Progenitor cell of endocrine pancreas (in vitro differentiated cells): ENCODE results near the gene ATOH8. TPM values are rescaled to one million over a fixed set of nuclear protein-coding genes. Genes with fewer than 3 reads are reported as not detected.

Experiments
- DNase-seq: peaks from one replicate; pipeline ENCODE4 v3.0.0; 2021; ENCODE audit warnings: low spot score; ENCODE audit not compliant: unreplicated experiment
- H3K27ac Mint-ChIP-seq: 2 replicates; pipeline ENCODE4 v1.8.0; 2021; ENCODE audit warnings: mild to moderate bottlenecking, moderate library complexity, mixed read lengths
- H3K27me3 Mint-ChIP-seq: 2 replicates; pipeline ENCODE4 v1.8.0; 2021; ENCODE audit warnings: mixed read lengths
- H3K36me3 Mint-ChIP-seq: 2 replicates; pipeline ENCODE4 v1.8.0; 2022; ENCODE audit warnings: mixed read lengths; ENCODE audit not compliant: insufficient read depth
- H3K4me1 Mint-ChIP-seq: 2 replicates; pipeline ENCODE4 v1.8.0; 2021; ENCODE audit warnings: low read depth, mixed read lengths
- H3K4me3 Mint-ChIP-seq: 2 replicates; pipeline ENCODE4 v1.8.0; 2021; ENCODE audit warnings: low read depth, mild to moderate bottlenecking, moderate library complexity, mixed read lengths
- H3K9me3 Mint-ChIP-seq: 2 replicates; pipeline ENCODE4 v1.8.0; 2021; ENCODE audit warnings: low read depth, mixed read lengths
- total RNA-seq: library from RNA; stranded (reverse); gene quantifications from 2 replicates; pipeline ENCODE4 v1.2.1, GENCODE V29; 2021
- TF ChIP-seq, protein P1 (sequence below): fragments of 200-600 bp; sonication (generic); IDR thresholded peaks from one replicate; pipeline ENCODE4 v1.5.0; 2021; ENCODE audit warnings: antibody characterized with exemption, mild to moderate bottlenecking; ENCODE audit not compliant: unreplicated experiment

ATOH8 gene
- total RNA-seq, 1 donor from 2014 or later, result 1.3 TPM

DNA sequence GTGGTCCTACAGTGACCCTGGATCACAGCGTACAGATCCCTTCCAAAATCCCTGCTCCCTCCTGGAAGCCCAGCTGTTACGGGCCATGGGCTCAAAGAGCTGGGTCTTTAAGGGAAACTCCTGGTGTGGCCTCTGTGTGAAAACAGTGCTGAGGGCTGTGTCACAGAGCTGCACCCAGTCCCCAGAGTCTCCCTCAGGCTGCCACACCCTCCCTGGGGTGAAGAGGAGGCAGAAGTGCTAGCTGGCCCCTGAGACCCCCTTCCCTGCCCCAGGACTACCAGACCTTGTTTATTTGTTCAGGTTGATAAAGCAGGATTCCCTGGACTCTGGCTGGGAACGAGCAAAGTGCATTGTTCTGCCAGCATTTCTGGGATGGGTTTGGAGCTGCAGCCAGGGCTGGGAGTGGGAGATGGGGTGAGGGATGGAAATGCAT is 7.7 kb downstream of the ATOH8 start:
- no peak for DNase-seq
- Mint-ChIP-seq H3K27me3 (peaks cover 47% of the 10 kb centered on the region), H3K4me3 (no peak overlapping the region), H3K4me1 (peaks cover 26% of the 10 kb centered on the region), H3K36me3 (no peaks in the 10 kb centered on the region), H3K27ac (no peak overlapping the region), H3K9me3 (no peaks in the 10 kb centered on the region)
- TF ChIP-seq, protein P1, sequence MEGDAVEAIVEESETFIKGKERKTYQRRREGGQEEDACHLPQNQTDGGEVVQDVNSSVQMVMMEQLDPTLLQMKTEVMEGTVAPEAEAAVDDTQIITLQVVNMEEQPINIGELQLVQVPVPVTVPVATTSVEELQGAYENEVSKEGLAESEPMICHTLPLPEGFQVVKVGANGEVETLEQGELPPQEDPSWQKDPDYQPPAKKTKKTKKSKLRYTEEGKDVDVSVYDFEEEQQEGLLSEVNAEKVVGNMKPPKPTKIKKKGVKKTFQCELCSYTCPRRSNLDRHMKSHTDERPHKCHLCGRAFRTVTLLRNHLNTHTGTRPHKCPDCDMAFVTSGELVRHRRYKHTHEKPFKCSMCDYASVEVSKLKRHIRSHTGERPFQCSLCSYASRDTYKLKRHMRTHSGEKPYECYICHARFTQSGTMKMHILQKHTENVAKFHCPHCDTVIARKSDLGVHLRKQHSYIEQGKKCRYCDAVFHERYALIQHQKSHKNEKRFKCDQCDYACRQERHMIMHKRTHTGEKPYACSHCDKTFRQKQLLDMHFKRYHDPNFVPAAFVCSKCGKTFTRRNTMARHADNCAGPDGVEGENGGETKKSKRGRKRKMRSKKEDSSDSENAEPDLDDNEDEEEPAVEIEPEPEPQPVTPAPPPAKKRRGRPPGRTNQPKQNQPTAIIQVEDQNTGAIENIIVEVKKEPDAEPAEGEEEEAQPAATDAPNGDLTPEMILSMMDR, result no peak

DNA sequence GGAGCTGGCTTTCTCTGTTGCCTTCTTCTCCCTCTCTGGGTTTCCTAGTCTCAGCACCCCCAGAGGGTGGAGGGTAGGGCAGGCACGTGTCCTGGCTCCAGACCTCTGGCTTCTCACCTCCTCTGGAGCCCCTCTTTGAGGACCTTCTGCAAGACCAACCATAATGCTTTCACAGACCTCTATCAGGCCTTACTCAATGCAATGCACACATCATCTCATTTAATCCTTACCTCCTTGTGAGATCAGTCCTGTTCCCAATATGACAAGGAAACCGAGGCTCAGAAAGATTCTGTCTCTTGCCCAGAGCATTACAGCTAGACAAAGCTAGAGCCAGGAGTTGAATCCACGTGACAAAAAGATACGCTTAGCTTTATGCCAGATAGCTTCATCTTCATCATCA is 8.2 kb downstream of the ATOH8 start:
- H3K27me3 Mint-ChIP-seq, result peaks cover 43% of the 10 kb centered on the region
- TF ChIP-seq, protein P1, result no peak
- H3K4me3 Mint-ChIP-seq, result no peak overlapping the region

DNA sequence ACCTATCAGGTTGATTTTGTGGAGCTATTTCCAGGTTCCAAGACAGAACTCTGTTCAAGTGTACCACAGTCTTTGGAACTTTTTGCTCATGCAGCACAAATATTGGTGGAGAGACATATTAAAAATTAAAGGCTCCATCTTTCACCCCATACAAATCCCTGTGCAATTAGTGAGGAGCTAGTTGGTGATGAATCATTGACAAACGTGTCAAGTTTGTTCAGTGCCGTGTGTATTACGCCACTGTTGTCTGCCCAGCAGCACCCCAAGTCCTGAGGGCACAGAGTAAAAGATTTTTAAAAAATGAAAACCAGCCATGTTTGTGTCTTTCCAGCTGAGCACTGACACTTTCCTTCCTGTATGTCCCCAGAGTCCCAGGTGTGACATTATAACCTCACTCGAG is 9.3 kb downstream of the ATOH8 start:
- H3K27me3 Mint-ChIP-seq, result peaks cover 38% of the 10 kb centered on the region
- H3K27ac Mint-ChIP-seq, result no peak overlapping the region
- peaks cover 26% of the 10 kb centered on the region for H3K4me1 Mint-ChIP-seq
- no peak for DNase-seq
- H3K36me3 Mint-ChIP-seq, result no peaks in the 10 kb centered on the region
- TF ChIP-seq, protein P1, result no peak
- H3K4me3 Mint-ChIP-seq, result no peak overlapping the region
- no peaks in the 10 kb centered on the region for H3K9me3 Mint-ChIP-seq

More for the DNA sequence above, 8.2 kb downstream of the ATOH8 start:
- DNase-seq, result no peak
- Mint-ChIP-seq H3K4me1 (peaks cover 26% of the 10 kb centered on the region), H3K9me3 (no peaks in the 10 kb centered on the region), H3K36me3 (no peaks in the 10 kb centered on the region), H3K27ac (no peak overlapping the region)

DNA sequence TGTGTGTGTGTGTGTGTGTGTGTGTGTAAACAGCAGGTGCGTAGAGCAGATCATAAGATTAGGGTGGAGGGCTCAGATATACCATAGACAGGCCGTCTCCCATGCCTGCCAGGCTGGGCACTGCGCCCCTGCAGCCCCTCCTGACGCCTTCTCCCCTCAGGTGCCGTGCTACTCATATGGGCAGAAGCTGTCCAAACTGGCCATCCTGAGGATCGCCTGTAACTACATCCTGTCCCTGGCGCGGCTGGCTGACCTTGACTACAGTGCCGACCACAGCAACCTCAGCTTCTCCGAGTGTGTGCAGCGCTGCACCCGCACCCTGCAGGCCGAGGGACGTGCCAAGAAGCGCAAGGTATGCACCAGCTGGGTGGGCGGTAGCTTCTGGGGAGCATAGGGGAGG is 10.0 kb downstream of the ATOH8 start:
- DNase-seq, result no peak
- H3K4me1 Mint-ChIP-seq, result peaks cover 27% of the 10 kb centered on the region
- no peak overlapping the region for H3K4me3 Mint-ChIP-seq
- peaks cover 38% of the 10 kb centered on the region for H3K27me3 Mint-ChIP-seq
- TF ChIP-seq, protein P1, result no peak
- no peak overlapping the region for H3K27ac Mint-ChIP-seq
- no peaks in the 10 kb centered on the region for H3K9me3 Mint-ChIP-seq
- no peaks in the 10 kb centered on the region for H3K36me3 Mint-ChIP-seq

DNA sequence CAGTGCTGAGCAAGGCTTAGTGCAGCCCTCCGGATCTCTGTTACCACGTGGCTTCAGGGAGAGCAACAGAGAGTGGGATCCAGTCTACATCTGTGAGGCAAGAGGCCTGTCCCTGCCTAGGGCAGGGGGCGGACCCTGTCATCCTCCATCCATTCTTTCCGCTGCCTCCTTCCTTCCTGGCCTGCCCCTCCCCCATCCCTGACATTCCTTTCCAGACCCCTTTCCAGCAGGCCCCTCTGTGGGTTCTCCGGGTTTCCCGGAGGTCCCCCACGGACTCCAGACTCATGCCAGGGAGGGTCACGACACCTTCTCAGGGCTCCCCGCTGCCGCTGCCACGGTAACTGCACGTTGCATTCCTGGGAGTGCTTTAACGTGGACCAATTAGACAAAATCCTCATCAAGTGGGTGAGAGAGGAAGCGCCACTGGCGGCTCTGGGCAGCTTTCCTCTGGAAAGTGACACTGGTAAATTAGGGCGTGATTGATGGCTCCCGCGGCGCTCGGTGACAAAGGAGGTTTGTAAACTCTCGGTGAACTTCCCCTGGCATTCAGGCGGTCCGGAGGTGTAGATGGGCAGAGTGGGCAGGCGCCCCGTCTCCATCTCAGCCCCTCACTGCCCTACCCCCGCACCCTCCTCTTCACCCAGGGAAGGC is 11.4 kb downstream of the ATOH8 start:
- peak overlapping the region; percentile 74 for H3K27ac Mint-ChIP-seq

More for the DNA sequence above, 11.4 kb downstream of the ATOH8 start:
- H3K36me3 Mint-ChIP-seq, result no peaks in the 10 kb centered on the region
- H3K9me3 Mint-ChIP-seq, result no peaks in the 10 kb centered on the region
- H3K4me3 Mint-ChIP-seq, result peak overlapping the region; percentile 58
- TF ChIP-seq, protein P1, result no peak
- no peak for DNase-seq
- peaks cover 28% of the 10 kb centered on the region for H3K4me1 Mint-ChIP-seq
- peaks cover 29% of the 10 kb centered on the region for H3K27me3 Mint-ChIP-seq
